ENCODE data around the gene SUGP2.
"Not testable (repeated sequence)": the region's sequence is repeated elsewhere in the genome, so short reads cannot be mapped to it uniquely, and the experiment has no call there.

SUGP2 gene

DNA sequence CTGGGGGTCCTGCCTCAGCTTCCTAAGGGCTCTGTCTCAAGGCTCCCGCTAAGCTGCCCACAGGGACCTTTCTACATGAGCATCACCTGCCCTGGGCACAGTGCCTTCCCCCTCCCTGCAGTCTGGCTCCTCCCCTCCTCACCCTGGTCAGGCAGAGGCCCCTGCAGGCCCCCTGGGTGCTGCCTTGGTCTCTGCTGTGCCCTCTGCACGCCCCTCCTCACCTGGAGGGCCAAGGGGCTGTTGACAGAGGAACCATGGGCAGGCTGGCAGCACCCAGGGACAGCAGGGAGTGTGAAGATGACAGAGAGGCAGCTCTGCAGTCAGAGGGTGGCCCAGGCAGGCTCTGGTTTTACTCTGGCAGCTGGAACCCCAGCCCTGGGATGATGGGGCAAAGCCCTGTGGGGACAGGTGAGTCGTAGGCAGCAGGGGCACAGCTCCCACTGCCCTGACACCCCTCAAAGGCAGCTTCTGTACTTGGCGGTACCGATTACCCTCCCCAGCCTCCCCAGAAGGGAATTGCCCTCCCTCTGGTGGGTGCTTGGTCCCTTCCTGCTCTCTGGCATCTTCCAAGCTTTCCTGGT, 43.1 kb downstream of the SUGP2 start:
- DNase-seq (ENCODE audit: low spot score), result no peak

DNA sequence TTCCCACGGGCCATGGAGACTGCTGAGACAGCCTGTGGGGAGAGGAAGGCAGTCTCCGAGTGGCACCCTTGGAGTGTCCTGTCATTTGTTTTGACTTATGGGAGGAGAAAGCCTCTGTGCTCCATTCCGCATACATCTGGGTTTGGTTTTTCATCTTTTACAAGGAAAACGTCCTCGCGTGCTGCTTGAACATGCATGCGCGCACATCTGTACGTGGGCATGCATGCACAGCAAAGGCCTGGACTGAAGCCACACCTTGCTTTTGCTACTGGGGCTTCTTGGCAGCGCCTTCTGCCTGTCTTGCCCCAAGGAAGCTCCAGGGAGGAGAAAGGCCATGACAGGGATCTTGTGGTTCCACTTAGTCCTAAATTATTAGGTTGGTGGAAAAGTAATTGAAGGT, 44.0 kb downstream of the SUGP2 start:
- DNase-seq (ENCODE audit: low spot score), result no peak

DNA sequence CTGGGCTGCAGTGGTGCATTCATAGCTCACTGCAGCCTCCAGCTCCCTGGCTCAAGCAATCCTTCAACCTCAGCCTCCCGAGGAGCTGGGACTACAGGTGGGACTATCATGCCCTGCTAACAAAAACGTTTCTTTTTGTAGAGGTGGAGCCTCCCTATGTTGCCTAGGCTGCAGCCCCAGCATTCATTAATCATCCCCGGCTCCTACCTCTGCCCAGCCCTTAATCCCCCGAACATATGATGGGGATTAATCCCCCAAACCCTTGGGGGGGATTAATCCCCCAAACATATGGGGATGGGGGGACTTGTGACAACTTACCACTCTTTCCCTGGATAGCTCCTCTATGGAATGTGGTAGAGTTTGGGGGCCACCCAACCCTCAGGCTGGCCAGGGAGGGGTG, 45.9 kb downstream of the SUGP2 start:
- DNase-seq (ENCODE audit: low spot score), result no peak

DNA sequence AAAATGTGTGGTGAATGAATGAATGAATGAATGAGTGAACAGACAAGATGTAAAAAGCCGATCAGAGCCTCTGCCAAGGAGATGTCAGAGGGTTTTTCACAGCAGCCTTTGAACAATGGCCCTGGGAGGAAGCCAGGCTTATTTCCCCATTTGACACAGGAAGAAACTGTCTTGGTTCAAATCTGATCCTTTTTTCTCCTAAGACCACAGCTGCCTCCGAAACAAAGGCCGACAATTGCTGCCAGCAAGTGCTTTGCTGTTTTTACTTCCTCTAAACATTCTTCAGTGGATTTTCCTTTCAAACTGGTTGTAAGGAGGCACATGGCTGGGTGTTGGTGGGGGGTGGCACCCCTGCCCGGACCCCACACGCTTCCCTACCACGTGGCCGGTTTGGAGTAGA, 48.1 kb downstream of the SUGP2 start:
- DNase-seq (ENCODE audit: low spot score), result no peak

DNA sequence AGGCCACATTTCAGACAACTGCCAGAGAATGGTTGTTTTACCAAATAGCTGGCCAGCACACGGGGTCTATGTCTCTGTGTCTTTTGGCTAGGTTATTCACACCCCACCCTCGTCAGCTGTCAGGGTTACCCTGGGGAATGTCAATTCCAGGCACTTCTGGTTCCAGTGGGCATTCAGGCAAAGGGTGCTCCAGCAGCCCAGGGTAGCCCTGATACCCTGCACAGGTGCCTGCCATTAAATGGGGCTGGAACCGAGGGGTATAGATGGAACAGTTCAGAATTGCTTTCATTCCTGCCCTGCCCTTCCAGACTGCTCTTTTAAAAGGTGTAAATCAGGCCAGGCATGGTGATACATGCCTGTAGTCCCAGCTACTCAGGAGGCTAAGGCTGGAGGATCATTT, 49.1 kb downstream of the SUGP2 start:
- no peak for DNase-seq (ENCODE audit: low spot score)

DNA sequence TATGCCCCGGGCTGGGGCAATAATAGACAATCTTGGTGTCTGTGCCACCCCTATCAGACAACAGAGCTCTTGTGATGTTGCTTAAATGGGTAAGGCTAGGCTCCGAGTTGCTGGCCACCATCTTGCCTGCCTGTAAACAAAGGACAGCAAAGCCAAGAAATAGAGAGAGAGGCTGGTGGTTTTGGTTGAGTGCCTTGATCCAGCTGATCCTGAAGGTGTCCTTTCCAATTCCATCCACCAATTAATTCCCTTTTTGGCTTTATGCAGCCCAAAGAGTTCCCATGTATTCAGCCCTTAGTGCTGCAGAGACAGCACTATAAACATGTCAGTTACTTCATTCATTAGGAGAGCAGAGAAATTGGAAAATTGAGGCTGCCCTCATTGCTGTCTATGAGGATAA, 50.6 kb downstream of the SUGP2 start:
- no peak for DNase-seq (ENCODE audit: low spot score)

DNA sequence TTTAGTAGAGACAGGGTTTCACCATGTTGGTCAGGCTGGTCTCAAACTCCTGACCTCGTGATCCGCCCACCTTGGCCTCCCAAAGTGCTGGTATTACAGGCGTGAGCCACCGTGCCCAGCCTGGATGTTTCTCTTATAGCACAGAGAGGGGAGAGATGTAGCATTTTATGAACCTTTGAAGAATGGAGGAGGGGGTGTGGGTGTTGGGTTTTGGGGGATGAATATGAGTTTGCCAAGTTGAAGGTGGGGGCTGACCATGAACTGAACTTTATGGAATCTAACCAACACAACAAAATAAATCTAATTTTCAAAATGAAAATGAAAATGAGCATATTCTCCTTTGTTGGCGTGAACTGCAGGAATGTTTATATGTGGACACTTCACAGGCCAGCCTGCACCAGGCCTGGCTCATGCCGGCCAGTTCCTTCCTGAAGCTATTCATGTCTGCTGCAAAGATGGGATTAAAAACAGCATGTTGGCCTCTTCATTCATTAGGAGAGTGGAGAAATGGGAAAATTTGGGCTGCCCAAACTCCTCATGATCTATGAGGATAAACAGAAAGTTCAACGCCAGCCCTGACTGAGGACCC, 52.8 kb downstream of the SUGP2 start:
- no peak for DNase-seq (ENCODE audit: low spot score)

DNA sequence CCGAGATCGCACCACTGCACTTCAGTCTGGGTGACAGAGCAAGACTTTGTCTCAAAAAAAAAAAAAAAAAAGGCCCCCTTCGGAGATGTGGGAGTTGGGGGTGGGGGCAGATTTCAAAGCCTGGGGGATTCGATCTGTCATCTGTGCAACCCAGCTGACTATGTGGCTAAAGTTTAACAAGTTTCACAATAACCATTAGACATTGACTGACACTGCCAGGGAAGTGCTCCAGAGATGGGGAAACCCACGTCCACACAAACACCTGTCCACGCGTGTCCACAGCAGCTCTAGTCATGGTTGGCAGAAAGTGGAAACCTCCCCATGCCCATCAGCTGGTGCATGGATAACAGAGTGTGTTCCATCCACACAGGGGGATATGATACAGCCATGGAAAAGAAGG, 54.7 kb downstream of the SUGP2 start:
- no peak for DNase-seq (ENCODE audit: low spot score)

DNA sequence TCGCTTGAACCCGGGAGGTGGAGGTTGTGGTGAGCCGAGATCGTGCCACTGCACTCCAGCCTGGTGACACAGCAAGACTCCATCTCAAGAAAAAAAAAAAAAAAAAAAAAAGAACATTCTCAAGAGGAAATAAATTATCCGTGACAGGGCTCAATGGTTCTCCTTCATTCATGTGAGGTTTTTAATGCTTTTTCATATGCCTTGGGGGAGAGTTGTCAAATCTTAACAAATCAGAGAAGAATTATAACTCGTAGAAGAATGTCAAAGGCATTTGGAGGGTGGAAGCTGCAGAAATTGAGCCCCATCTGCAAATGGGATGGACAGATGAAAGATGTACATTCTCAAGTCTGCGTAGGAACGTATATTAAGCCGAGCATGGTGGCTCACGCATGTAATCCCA, 57.4 kb downstream of the SUGP2 start:
- no peak for DNase-seq (ENCODE audit: low spot score)

DNA sequence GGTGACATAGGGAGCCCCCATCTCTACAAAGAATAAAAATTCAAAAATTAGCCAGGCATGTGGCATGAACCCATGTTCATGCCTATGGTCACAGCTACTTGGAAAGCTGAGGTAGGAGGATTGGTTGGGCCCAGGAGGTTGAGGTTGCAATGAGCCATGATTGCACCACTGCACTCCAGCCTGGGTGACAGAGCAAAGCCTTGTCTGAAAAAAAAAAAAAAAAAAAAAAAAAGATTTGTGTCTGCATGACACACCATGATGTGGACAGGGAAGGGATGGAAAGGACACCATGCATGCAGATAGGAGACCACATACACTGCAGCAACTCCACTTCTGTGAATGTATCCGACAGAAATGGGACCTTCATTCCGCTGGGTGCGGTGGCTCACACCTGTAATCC, 58.3 kb downstream of the SUGP2 start:
- no peak for DNase-seq (ENCODE audit: low spot score)

DNA sequence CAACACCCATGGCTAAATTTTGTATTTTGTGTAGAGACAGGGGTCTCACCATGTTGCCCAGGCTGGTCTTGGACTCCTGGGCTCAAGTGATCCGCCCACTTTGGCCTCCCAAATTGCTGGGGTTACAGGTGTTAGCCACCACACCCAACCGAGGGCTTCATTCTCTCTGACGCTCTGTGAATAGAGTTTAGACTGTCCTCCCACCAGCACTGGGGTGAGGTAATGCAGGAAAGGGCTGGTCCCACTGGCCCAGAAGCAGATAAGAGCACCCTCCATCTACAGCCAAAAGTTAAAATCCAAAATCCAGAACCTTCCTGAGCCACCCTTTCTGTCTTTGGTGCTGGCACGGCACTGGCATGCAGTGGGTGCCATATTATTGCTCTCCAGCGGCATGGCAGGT, 60.5 kb downstream of the SUGP2 start:
- no peak for DNase-seq (ENCODE audit: low spot score)

DNA sequence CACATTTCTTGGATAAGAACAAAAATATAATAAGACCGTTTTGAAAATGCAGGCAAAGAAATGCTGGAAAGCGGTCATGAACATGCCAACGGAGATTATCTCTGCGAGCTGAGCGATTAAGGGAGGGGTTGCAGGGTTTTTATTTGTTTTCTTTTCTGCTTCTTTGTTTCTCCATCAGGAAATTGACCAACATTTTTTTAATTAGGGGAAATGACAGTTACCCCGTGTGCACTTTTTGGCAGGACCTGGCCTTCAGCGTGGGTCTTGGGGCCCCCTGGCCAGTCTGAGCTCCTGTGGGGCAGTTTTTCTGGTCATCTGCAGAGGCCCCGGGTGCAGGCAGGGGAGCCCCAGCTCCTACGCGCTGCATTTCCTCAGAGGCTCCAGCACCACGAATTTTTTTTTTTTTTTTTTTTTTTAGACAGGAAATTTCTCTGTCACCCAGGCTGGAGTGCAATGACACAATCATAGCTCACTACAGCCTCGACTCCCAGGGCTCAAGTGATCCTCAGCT, 61.0 kb downstream of the SUGP2 start:
- no peak for DNase-seq (ENCODE audit: low spot score)

DNA sequence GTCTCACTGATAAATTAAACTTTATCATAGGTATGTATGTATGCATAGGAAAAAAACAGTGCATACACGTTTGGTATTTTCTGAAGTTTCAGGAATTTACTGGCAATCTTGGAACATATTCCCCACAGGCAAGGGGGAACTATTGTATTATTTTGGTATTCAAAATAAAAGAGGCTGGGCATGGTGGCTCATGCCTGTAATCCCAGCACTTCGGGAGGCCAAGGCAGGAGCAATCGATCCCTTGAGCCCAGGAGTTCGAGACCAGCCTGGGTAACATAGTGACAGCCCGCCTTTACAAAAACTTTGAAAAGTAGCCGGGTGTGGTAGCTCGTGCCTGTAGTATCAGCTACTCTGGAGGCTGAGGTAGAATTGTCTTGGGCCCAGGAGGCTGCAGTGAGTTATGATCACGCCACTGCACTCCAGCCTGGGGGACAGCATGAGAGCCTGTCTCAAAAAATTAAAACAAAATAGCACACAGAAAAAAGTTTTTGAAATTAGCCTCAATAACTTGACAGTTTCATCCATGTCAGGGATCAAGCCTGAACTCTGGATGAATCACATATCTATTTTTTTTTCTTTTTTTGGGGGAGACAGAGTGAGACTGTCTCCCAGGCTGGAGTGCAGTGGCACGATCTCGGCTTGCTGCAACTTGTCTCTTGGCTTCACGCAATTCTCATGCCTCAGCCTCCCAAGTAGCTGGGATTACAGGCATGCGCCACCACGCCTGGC, 63.2 kb downstream of the SUGP2 start:
- DNase-seq (ENCODE audit: low spot score), result no peak

DNA sequence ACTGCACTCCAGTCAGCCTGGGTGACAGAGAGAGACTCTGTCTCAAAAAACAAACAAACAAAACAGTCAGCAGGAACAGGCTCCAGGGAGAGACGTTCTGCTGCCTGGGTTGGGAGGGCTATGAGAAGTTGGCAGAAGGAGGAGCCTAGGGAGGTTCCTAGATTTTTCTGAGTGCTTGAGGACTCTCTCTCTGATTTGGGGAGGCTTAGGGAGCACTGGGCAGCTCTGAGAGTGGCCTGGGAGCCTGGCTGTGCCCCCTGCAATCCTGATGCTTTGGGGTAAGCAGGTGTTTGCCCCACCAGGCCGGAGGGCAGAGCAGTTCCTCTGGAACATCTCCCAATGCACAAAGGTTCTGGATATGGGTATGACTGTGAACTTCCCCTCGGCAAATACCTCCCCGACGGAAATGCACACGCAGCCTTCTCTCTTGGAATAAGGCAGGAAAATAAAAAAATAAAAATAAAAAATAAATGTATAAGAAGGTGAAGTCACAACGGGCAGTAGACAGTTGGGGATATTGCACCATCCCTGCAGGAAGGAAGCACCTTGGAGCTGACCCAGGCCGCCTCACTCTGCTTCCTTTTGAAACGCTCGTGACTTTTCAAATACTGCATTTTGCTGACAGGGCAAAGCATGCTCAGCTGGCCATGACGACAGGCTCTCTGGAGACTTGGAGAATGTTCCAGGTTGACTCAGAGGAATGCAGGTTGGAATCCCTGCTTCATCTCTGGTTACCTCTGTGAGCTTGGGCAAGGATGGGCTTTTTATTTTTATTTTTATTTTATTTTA, 65.8 kb downstream of the SUGP2 start:
- DNase-seq (ENCODE audit: low spot score), result no peak

DNA sequence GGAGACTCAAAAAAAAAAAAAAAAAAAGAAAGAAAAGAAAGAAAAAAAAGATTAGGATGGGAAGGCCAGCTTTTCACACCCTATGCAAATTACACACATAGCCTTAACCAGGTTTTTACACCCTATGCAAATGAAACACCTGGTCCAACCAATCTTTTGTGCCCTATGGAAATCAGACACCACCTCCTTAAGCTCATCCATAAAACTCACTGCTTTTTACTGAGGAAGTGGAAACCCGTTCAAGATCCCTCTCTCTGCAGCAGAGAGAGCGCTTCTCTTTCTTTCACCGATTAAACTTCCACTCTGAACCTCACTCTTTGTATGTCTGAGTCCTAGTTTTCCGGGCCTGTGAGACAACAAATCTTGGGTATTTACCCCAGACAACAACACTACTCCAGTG, 67.0 kb downstream of the SUGP2 start:
- DNase-seq (ENCODE audit: low spot score), result no peak

DNA sequence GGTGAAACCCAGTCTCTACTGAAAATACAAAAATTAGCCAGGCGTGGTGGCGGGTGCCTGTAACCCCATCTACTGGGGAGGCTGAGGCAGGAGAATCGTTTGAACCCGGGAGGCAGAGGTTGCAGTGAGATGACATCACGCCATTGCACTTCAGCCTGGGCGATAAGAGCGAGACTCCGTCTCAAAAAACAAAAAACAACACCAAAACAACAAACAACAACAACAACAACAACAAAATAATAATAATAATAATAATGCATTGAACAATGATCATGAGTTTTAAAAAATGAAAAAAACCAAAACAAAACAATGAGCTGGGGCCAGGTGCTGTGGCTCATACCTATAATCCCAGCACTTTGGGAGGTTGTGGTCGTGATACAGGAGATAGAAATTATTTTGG, 69.2 kb downstream of the SUGP2 start:
- DNase-seq (ENCODE audit: low spot score), result no peak

DNA sequence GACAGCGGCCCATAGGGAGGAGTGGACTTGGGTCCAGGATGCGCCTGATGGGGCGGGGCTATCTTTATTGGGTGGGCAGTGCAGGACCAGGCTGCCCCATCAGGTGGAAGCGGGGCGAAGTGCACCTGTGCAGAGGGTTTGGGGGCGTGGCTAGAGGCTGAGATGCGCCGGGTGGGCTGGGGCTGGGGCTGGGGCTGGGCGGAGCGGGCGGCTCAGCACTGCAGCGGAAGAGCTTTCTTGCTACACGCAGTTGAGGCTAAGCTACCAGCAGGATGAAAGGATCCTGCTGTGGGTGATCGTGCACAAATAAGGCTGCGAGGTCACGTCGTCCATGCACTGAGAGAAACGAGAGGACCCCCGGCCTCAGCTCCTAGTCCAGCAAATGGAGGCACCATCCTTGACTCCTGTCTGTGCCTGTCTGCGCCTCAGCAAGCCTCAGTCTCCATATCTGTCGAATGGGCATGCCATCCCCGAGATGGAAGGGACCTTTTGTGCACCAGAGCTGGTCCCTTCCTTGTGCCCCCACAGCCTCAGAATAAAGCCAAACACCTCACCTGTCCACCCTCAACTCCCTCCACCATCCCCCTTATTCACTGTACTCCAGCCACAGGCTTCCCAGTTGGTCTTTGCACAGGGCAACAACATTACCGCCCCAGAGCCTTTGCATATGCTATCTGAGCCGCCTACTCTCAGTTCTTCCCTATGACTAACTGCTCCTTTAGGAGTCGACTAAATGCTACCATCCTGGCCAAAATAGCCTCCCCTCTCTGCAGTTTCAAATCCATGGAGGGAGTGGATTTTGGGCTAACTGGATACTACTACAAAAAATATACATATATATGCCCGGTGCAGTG, 71.3 kb downstream of the SUGP2 start:
- no peak for DNase-seq (ENCODE audit: low spot score)

DNA sequence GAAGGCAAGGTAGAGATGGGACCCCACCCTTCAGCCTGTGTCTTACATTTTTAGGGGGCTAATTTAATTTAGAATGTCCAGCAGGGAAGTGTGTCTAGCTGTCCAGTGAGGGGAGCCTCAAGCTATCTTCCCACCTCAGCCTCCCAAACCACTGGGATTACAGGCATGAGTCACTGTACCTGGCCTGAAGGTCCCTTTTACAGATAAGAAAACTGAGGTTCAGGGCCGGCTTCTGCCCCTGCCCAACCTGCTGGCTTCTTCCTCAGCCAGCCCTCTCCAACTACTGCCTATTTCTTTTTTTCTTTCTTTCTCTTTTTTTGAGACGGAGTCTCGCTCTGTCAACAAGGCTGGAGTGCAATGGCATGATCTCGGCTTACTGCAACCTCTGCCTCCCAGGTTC, 72.9 kb downstream of the SUGP2 start:
- no peak for DNase-seq (ENCODE audit: low spot score)

DNA sequence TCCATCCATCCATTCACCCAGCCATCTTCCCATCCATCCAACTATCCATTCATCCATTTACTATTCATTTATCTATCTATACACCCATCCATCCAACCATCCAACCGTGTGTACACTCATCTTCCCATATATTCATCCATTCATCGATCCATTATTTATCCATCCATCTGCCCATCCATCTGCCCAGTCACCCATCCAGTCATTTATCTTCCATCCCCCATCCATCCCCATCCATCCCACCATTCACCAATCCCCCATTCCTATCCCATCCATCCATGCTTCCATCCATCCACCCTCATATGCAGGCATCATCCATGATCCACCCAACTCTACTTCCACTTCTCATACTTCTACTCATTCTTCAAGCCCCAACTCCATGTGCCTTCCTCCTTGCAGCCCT, 78.3 kb downstream of the SUGP2 start:
- DNase-seq (ENCODE audit: low spot score), result no peak

DNA sequence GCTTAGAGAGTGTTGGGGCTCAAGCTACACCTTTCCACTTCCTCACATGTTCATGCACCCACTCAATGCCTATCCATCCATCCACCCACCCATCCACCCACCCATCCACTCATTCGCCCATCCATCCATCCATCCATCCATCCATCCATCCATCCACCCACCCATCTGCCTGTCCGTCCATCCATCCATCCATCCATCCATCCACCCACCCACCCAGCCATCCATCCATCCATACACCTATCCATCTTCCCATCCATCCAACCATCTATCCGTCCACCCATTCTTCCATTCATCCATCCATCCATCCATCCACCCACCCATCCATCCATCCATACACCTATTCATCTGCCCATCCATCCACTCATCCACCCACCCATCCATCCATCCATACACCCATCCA, 79.2 kb downstream of the SUGP2 start:
- DNase-seq (ENCODE audit: low spot score), result no peak

DNA sequence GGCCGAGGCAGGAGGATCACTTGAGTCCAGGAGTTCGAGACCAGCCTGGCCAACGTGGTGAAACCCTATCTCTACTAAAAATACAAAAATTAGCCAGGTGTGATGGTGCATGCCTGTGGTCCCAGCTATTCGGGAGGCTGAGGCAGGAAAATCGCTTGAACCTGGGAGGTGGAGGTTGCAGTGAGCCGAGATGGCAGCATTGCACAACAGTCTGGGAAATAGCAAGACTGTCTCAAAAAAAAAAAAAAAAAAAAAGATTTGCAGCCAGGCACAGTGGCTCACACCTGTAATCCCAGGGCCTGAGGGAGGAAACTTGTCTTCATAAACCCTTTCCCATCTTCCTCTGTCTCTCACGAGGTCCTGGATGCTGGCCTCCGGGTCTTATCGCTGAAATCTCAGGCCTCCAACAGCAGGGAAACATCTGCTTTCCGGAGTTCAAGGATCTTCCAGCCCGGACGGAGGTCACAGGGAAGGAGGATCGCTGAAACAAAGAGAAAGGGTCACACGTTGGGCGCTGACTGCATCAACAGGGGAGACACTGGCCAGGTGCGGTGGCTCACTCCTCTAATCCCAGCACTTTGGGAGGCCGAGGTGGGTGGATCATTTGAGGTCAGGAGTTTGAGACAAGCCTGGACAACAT, 80.8 kb downstream of the SUGP2 start:
- DNase-seq (ENCODE audit: low spot score), result not testable (repeated sequence)
